GM21526 (cell line): ENCODE measurements around the gene UBE2D2.
"Not testable (repeated sequence)": the region's sequence is repeated elsewhere in the genome, so short reads cannot be mapped to it uniquely, and the experiment has no call there.

Experiments
- ATAC-seq: cut with Tn5 transposase; IDR thresholded peaks from one replicate; pipeline ENCODE4 v1.9.1; 2021; ENCODE audit warnings: moderate library complexity; ENCODE audit not compliant: unreplicated experiment, low FRiP score

Gene UBE2D2

GRCh38 chr5:139560752-139561654 lies at the start of gene UBE2D2:
UBE2D2 (plus strand) TSS chr5:139561339; CDS start chr5:139561792, 453 bp downstream.
- peak; percentile 76 for ATAC-seq

DNA sequence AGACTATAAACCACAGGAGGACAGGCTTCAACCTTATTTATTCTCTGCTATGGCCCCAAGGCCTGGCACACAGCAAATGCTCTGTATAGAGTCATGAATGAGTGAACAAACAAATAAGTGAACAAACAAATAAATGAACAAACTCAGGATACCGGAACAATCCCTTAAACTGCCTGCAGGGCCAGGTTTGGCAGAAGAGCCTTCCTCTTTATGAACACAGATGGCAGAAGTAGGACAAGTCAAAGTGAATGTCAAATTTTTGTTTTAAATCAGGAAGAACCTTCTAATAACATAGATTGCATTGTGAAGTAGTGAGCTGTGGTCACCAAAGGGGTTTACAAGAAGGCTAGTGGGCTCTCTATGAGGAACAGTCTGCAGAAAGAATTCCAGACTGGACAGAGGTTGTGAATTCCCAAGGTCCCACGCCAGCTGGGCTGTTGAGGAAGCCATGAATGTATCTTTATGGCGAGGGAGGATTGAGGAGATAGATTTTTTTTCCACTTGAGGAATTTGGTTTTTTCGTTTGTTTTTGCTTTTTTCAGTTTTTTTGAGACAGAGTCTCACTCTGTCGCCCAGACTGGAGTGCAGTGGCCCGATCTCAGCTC lies 48.3 kb upstream of the UBE2D2 start:
- ATAC-seq: no peak

- ATAC-seq: not testable (repeated sequence)
These were observed 47.7 kb upstream of the UBE2D2 start for GRCh38 chr5:139513434-139513833.

- ATAC-seq: no peak
These were observed 47.2 kb upstream of the UBE2D2 start for GRCh38 chr5:139513852-139514485.

- no peak for ATAC-seq
These were observed 46.7 kb upstream of the UBE2D2 start for GRCh38 chr5:139514486-139514856.

DNA sequence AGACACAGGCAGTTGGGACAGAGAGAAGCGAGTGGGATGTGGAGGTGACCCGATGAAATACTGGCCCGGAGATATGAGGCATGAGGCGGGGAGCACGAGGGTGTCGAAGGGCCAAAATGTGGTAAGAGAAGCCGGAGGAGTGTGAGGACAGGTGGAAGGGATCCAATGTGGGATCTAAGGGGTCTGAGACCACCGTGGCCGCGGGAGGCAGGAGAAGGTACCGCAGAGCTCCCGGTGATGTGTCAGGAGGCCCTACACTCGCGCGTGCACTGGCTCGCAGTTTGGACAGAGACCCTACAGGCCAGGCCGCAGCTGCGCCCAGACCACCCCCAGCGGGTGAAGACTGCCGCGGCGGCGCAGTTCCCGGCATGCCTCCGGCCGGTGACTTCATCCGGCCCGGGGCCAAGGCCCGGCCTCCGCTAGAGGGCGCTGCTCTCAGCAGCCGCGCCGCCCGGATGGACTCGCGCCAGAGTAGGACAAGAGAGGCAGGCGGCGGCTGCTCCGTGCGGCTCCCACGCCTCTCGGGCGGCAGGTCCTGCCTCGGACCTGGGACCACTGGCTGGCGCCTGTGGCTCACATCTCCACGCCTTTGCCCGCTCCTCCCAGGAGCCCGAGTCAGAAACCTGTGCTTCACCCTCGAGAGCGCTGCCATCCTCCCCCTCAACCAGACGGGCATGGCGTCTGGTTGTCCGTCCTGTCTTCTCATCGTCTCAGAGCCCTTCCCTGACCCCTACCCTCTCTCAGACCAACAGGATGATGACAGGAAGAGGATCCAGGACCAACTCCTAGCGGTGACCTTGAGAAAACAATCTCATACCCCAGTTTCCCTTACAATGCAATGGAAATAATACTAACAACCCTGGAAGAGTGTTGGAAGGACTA lies 43.2 kb upstream of the UBE2D2 start:
- peak; percentile 81 for ATAC-seq

DNA sequence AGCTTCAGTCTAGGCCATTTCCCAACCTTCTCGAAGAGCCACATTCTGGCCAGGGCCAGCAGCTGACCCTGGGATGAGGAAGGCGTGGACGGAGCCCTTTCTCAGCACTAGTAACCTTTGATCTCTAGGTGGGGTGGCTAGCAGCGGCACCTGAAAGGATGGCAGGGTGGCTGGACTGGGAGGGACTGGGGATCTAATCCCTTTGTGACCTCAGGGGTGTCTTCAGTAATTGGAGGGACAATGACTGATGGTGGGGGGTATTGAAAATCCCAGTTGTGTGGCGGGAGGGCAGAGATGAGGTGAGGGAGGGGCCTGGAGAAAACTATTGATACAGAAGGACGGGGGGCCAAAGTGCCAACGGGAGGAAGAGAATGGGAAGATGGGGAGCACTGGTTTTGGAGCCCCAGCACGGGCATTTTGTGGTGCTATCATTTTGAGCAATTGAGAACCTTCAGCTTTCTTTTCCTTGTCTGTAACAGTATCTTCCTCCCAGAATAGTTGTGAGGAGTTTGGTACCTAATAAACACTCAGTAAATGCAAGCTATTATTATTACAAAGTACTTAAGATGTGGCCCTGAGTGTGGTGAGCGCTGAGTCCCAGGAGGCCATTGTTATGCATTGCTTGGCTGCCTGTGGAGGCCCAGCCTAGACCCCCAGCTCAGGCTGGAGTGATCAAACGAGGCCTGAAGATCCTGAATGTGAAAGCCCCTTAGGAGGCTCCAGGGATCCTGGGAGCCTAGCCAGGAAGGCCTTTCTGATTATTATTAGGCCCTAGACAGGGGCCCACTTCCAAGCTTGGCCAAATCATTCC lies 37.3 kb upstream of the UBE2D2 start:
- ATAC-seq: no peak

- ATAC-seq: no peak
These were observed 36.7 kb upstream of the UBE2D2 start for GRCh38 chr5:139524446-139524845.

GRCh38 chr5:139524940-139525585 lies 36.1 kb upstream of the UBE2D2 start:
- ATAC-seq: no peak

GRCh38 chr5:139525586-139526308 lies 35.4 kb upstream of the UBE2D2 start:
- not testable (repeated sequence) for ATAC-seq

- ATAC-seq: not testable (repeated sequence)
These were observed 34.6 kb upstream of the UBE2D2 start for GRCh38 chr5:139526309-139527089.

DNA sequence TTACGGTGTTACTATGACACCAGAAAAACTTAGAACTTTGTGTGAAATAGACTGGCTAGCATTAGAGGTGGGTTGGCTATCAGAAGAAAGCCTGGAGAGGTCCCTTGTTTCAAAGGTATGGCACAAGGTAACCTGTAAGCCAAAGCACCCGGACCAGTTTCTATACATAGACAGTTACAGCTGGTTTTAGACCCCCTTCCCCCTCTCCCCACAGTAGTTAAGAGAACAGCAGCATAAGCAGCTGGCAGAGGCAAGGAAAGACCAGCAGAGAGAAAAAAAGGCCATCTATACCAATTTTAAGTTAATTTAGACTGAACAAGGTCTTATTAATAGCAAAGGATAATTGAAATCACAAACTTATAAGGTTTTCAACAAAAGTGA lies 34.1 kb upstream of the UBE2D2 start:
- ATAC-seq: not testable (repeated sequence)

GRCh38 chr5:139527896-139528467 lies 33.2 kb upstream of the UBE2D2 start:
- ATAC-seq: not testable (repeated sequence)

GRCh38 chr5:139528695-139529094 lies 32.4 kb upstream of the UBE2D2 start:
- not testable (repeated sequence) for ATAC-seq

DNA sequence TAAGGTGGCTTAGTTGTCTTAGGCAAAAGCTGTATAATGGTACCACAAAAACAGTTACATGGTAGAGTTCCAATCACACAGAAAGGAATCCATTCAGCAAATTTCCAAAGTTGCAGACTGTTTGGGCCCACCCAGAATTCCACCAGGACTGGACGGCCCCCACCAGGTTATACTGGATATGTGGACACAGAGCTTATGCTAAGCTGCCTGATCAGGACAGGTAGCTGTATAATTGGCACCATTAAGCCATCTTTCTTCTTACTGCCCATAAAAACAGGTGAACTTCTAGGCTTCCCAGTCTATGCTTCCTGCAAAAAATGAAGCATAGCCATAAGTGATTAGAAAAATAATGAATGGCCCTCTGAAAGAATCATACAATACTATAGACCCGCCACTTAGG lies 31.1 kb upstream of the UBE2D2 start:
- not testable (repeated sequence) for ATAC-seq

- no peak for ATAC-seq
These were observed 29.4 kb upstream of the UBE2D2 start for GRCh38 chr5:139531772-139532169.

- ATAC-seq: peak; percentile 89
These were observed 17.6 kb upstream of the UBE2D2 start for GRCh38 chr5:139543423-139543991.
